SIG-M5 (cell line): ENCODE data around the gene RNF20.
"Not testable (repeated sequence)": the region's sequence is repeated elsewhere in the genome, so short reads cannot be mapped to it uniquely, and the experiment has no call there.

Experiments used
- DNase-seq: peaks from one replicate; lab custom pipeline; 2025; lab: John Stamatoyannopoulos, UW

Gene RNF20, protein sequence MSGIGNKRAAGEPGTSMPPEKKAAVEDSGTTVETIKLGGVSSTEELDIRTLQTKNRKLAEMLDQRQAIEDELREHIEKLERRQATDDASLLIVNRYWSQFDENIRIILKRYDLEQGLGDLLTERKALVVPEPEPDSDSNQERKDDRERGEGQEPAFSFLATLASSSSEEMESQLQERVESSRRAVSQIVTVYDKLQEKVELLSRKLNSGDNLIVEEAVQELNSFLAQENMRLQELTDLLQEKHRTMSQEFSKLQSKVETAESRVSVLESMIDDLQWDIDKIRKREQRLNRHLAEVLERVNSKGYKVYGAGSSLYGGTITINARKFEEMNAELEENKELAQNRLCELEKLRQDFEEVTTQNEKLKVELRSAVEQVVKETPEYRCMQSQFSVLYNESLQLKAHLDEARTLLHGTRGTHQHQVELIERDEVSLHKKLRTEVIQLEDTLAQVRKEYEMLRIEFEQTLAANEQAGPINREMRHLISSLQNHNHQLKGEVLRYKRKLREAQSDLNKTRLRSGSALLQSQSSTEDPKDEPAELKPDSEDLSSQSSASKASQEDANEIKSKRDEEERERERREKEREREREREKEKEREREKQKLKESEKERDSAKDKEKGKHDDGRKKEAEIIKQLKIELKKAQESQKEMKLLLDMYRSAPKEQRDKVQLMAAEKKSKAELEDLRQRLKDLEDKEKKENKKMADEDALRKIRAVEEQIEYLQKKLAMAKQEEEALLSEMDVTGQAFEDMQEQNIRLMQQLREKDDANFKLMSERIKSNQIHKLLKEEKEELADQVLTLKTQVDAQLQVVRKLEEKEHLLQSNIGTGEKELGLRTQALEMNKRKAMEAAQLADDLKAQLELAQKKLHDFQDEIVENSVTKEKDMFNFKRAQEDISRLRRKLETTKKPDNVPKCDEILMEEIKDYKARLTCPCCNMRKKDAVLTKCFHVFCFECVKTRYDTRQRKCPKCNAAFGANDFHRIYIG

GRCh38 chr9:101533334-101534204, at the start of gene RNF20:
Gene RNF20 (plus strand): TSS chr9:101533853. CDS start chr9:101535424, 1,571 bp downstream.
- DNase-seq = peak; percentile 71

DNA sequence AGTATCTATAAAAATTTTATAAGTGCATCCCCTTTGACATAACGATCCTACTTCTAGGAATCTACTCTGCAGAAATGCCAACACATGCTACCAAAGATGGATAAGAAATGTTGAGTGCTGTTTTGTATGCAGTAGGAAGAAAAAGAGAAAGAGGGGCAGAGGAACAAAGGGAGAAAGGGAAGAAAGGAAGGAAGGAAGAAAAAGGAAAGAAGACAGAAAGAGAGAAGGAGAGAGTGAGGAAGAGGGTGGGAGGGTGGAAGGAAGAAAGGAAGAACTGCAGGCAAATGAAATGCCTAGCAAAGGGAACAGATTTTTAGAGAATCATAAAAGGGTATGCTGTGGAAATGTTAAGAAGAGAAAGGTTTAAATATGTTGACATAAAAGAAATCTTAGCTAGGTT, 49.6 kb upstream of the RNF20 start:
- no peak for DNase-seq

GRCh38 chr9:101485924-101486692, 47.5 kb upstream of the RNF20 start:
- no peak for DNase-seq

DNA sequence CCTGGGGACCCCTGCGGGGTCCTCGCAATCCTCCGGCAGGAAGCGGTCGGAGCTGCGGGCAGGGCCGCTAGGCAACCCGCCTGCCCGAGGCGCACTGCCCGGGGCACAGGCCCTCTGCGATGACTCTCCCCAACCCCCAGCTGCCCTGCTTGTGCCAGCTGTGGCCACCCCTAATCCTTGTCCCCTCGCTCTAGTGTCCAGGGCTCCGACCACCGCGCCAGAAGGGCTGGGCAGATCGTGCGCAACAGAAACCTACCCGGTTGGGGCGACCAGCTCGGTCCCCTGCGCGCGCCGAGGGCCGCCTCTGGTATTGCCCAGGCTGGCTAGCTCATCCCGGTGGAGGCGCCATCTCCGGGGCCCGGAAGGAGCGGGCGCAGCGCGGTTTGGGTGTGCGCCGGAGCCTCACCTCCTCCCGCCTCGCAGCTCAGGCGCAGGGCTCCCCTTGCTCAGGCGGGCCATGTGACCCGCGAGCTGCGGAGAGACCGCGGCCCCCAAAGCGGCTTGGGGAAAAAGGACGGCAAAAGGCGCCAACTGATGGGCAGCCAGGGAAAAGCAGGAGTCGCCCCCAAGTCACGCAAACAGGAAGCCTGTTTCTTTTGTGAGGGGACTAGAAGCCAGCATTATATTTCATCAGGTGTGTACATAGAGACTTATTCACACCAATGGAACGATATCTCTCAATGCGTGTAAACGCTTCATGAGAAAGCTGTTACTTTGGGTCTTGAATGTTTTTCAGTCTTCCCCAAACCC, 46.8 kb upstream of the RNF20 start:
- no peak for DNase-seq

GRCh38 chr9:101487443-101487840, 46.2 kb upstream of the RNF20 start:
- DNase-seq = no peak

GRCh38 chr9:101495810-101496209, 37.8 kb upstream of the RNF20 start:
- DNase-seq = no peak

DNA sequence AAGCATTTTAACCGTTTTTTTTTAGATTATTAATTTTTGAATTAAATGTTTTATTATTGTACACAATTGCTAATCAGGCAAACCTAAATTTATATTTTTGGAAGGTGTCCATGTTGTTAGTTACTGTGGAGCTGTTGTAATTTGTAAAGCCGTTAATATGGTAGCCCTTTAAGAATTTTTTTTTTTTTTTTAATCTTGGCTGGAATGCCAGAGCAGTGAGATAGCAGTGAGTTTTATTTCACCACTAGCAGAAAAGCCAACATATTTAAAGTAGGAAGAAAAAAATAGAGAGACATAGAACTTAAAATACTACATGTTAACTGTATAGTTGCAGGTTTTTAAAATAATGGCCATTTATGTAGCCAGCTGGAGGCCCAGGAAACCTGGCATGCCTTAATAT, 35.3 kb upstream of the RNF20 start:
- no peak for DNase-seq

GRCh38 chr9:101504188-101504587, 29.5 kb upstream of the RNF20 start:
- DNase-seq = no peak

- DNase-seq = no peak
Observed at GRCh38 chr9:101508211-101508610, 25.4 kb upstream of the RNF20 start.

- DNase-seq = no peak
Observed at GRCh38 chr9:101509572-101509971, 24.1 kb upstream of the RNF20 start.

DNA sequence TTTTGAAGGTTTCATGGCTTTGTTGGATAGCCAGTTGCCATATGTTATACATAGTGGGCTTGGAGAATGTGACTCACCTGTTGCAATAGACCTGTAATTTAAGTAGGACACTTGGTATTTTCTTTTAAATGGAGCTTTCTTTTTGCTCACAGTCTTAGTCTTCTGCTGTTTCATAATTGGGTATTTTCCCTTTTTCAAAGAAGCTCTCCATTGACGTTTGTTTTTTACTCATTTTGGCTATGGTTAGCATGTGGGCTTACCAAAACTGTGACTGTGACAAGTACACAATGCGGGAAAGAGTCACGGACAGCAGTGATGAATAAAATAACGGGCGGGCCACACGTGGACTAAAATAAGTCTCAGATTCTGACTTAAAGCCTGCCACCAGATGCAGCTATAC, 23.2 kb upstream of the RNF20 start:
- DNase-seq = no peak

- no peak for DNase-seq
Observed at GRCh38 chr9:101511009-101511408, 22.6 kb upstream of the RNF20 start.

- peak; percentile 26 for DNase-seq
Observed at GRCh38 chr9:101512116-101512515, 21.5 kb upstream of the RNF20 start.

DNA sequence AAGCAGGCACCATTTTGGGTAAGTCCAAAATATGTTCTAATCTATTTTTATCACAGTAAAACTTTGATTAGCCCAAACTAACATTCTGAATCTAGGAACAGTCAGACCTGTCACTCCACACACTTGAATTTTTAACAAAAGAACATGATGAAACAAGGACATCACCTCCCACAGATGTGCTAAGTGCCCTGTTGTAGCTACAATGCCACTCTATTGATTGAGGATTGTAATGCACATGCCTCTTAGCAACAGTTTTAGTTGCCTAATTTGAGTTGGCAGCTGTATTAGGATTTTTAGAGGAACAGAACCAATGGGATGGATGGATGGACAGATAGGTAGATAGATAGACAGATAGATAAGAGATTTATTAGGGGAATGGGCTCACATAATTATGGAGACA, 20.3 kb upstream of the RNF20 start:
- no peak for DNase-seq

DNA sequence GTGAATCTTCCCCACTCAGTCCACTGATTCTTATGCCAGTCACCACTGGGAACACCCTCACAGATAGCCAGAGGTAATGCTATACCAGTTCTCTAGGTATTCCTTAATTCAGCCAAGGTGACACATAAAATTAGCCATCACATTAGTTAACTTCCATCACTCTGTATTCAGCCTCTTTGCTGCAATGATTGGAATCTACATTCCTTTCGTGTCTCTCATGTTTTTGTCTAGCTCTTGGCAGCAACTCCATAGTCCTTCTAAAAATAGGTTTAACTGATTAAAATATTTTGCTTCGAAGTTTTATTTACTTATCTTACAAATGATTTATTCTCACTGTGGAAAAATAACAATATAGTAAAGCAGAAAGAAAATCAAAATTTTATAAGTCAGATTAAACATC, 19.6 kb upstream of the RNF20 start:
- no peak for DNase-seq

DNA sequence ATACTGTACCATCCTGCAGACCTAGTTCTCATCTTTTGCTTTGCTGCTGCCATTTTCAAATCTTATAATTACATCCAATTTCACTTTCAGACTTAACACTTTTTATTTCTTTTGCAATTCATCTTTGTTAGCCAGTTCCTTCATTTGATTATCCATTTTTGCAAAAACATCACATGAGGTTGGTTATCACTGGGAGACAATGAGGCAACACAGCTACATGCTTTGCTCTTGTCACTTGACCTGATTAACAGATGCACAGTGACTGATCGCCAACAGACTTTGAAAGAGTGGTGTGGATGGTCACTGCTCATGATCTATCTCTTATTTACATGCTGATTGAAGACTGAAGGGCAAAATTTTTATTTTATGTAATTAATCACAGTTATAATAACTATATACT, 17.0 kb upstream of the RNF20 start:
- DNase-seq = no peak

- not testable (repeated sequence) for DNase-seq
Observed at GRCh38 chr9:101518489-101518888, 15.2 kb upstream of the RNF20 start.

- no peak for DNase-seq
Observed at GRCh38 chr9:101524371-101524770, 9.3 kb upstream of the RNF20 start.

- no peak for DNase-seq
Observed at GRCh38 chr9:101527066-101527465, 6.6 kb upstream of the RNF20 start.

- no peak for DNase-seq
Observed at GRCh38 chr9:101528015-101528414, 5.6 kb upstream of the RNF20 start.
